Stomach (tissue), 4 donors: ENCODE data around the gene THSD7A.

ENCODE experiments used
- POLR2AphosphoS5 ChIP-seq, 3 donors: sonication (generic); formaldehyde crosslinking; IDR thresholded peaks; one replicate each; pipeline ENCODE4 v1.6.1; 2016; ENCODE audit warnings: antibody characterized with exemption in 3 of 3
- TF ChIP-seq, protein P1 (sequence below), 7 experiments: fragments of 450-650 bp in 4 of 7; fragments of 200-600 bp in 3 of 7; sonication (generic) in 3 of 7; IDR thresholded peaks; one replicate each; pipeline ENCODE4 v1.5.1; 2016 to 2019; ENCODE audit warnings: antibody characterized with exemption in 7 of 7, control low read depth in 2 of 7, mild to moderate bottlenecking in 1 of 7

DNA sequence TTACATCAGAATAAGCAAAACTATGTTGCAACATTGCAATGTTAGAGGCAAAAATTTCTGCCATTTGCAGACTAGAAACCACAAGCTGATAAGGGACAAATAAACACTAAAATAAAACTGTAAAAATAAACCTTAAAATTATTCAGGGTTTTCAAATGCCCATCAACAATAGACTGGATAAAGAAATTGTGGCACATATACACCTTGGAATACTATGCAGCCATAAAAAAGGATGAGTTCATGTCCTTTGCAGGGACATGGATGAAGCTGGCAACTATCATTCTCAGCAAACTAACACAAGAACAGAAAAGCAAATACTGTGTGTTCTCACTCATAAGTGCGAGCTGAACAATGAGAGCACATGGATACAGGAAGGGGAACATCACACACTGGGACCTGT lies 473.4 kb downstream of the THSD7A start:
- TF ChIP-seq POLR2AphosphoS5 (IDR thresholded peaks at IDR 0.05), result no peak
- TF ChIP-seq, protein P1, sequence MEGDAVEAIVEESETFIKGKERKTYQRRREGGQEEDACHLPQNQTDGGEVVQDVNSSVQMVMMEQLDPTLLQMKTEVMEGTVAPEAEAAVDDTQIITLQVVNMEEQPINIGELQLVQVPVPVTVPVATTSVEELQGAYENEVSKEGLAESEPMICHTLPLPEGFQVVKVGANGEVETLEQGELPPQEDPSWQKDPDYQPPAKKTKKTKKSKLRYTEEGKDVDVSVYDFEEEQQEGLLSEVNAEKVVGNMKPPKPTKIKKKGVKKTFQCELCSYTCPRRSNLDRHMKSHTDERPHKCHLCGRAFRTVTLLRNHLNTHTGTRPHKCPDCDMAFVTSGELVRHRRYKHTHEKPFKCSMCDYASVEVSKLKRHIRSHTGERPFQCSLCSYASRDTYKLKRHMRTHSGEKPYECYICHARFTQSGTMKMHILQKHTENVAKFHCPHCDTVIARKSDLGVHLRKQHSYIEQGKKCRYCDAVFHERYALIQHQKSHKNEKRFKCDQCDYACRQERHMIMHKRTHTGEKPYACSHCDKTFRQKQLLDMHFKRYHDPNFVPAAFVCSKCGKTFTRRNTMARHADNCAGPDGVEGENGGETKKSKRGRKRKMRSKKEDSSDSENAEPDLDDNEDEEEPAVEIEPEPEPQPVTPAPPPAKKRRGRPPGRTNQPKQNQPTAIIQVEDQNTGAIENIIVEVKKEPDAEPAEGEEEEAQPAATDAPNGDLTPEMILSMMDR (IDR thresholded peaks at IDR 0.05), result no peak
